ENCODE results near the gene PTGS1. TPM values are rescaled to one million over a fixed set of nuclear protein-coding genes. Genes with fewer than 3 reads are reported as not detected.

The PTGS1 gene
- total RNA-seq, 4 donors from 2014 or later = 14.2 to 27.9 (median 20.2) TPM

- 94 to 100% methylated on average over 4 to 9 of the region's 9 CpGs for WGBS, 2 donors (ENCODE audit: low coverage in 1 of 2)
- no peak overlapping the region for H3K27ac ChIP-seq
- DNase-seq = no peak
Observed at GRCh38 chr9:122392284-122392683, 21.5 kb downstream of the PTGS1 start.

DNA sequence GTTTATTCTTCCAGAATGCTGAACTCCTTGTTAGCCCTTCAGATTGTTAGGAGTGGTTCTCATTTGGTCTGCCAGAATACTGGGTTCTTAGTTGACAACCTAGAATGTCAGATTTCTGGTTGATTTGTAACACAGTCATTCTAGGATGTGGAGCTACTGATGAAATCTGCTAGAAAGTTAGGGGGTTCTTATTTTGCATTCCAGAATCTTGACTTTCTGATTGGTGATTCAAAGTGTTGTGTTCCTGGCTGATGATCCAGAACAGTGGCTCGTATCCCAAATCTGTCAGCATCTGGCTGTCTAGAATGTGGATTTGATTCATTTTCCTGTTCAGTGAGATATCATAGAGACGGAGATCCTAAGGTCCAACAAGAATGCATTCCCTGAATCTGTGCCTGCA lies 21.9 kb downstream of the PTGS1 start:
- TF ChIP-seq EP300 (IDR thresholded peaks at IDR 0.05; ENCODE audit: low read depth) = no peak
- Histone ChIP-seq H3K27me3 (no peaks in the 10 kb centered on the region), H3K4me1 (peaks cover 0 to 32% (median 7%) of the 10 kb centered on the region in 4 donors), H3K4me3 (no peak overlapping the region), H3K27ac (peak overlapping the region in 2 of 4 donors; percentile 73 to 85), H3K9me3 (no peaks in the 10 kb centered on the region), H3K36me3 (no peaks in the 10 kb centered on the region)
- WGBS, 2 donors (ENCODE audit: low coverage in 1 of 2) = 77% methylated on average over 2 of the region's 2 CpGs; no CpG with 5 or more reads in 1 of the 2 donors
- no peak for DNase-seq
- intact Hi-C loops (cut with DNase I; ENCODE audit: low total_unique reads) (no loop called here), in situ Hi-C loops (cut with MboI; ENCODE audit: low pct_ligation_motif_present in 1 of 4, low pct_unique_long_range_greater_than_20kb in 1 of 4, low sequenced_read_pairs in 3 of 4) (no loop called here)

More at GRCh38 chr9:122392284-122392683, 21.5 kb downstream of the PTGS1 start:
- no peaks in the 10 kb centered on the region for H3K27me3 ChIP-seq
- no peaks in the 10 kb centered on the region for H3K36me3 ChIP-seq
- intact Hi-C loops (cut with DNase I; ENCODE audit: low total_unique reads) = no loop called here
- TF ChIP-seq EP300 (IDR thresholded peaks at IDR 0.05; ENCODE audit: low read depth) (no peak), POLR2A (IDR thresholded peaks at IDR 0.05) (no peak), POLR2AphosphoS5 (IDR thresholded peaks at IDR 0.05) (no peak)
- TF ChIP-seq, protein P1, sequence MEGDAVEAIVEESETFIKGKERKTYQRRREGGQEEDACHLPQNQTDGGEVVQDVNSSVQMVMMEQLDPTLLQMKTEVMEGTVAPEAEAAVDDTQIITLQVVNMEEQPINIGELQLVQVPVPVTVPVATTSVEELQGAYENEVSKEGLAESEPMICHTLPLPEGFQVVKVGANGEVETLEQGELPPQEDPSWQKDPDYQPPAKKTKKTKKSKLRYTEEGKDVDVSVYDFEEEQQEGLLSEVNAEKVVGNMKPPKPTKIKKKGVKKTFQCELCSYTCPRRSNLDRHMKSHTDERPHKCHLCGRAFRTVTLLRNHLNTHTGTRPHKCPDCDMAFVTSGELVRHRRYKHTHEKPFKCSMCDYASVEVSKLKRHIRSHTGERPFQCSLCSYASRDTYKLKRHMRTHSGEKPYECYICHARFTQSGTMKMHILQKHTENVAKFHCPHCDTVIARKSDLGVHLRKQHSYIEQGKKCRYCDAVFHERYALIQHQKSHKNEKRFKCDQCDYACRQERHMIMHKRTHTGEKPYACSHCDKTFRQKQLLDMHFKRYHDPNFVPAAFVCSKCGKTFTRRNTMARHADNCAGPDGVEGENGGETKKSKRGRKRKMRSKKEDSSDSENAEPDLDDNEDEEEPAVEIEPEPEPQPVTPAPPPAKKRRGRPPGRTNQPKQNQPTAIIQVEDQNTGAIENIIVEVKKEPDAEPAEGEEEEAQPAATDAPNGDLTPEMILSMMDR (IDR thresholded peaks at IDR 0.05) = no peak
- H3K4me1 ChIP-seq = peaks cover 0 to 32% (median 7%) of the 10 kb centered on the region in 4 donors
- in situ Hi-C loops (cut with MboI; ENCODE audit: low pct_ligation_motif_present in 1 of 4, low pct_unique_long_range_greater_than_20kb in 1 of 4, low sequenced_read_pairs in 3 of 4) = no loop called here
- no peak overlapping the region for H3K4me3 ChIP-seq
- H3K9me3 ChIP-seq = no peaks in the 10 kb centered on the region

- in situ Hi-C loops (cut with MboI; ENCODE audit: low pct_ligation_motif_present in 1 of 4, low pct_unique_long_range_greater_than_20kb in 1 of 4, low sequenced_read_pairs in 3 of 4) = no loop called here
- H3K36me3 ChIP-seq = no peaks in the 10 kb centered on the region
- H3K27me3 ChIP-seq = no peaks in the 10 kb centered on the region
- WGBS, 2 donors (ENCODE audit: low coverage in 1 of 2) = 84 to 85% methylated on average over 5 to 8 of the region's 8 CpGs
- intact Hi-C loops (cut with DNase I; ENCODE audit: low total_unique reads) = no loop called here
- peaks cover 0 to 30% (median 4%) of the 10 kb centered on the region in 4 donors for H3K4me1 ChIP-seq
- peak overlapping the region; percentile 73 to 85 (median 78) for H3K27ac ChIP-seq
- no peak for DNase-seq
- no peaks in the 10 kb centered on the region for H3K9me3 ChIP-seq
- TF ChIP-seq EP300 (IDR thresholded peaks at IDR 0.05; ENCODE audit: low read depth) (no peak), POLR2AphosphoS5 (IDR thresholded peaks at IDR 0.05) (no peak)
- TF ChIP-seq, protein P1 (IDR thresholded peaks at IDR 0.05) = no peak
- no peak overlapping the region for H3K4me3 ChIP-seq
Observed at GRCh38 chr9:122393284-122393983, 22.6 kb downstream of the PTGS1 start.

DNA sequence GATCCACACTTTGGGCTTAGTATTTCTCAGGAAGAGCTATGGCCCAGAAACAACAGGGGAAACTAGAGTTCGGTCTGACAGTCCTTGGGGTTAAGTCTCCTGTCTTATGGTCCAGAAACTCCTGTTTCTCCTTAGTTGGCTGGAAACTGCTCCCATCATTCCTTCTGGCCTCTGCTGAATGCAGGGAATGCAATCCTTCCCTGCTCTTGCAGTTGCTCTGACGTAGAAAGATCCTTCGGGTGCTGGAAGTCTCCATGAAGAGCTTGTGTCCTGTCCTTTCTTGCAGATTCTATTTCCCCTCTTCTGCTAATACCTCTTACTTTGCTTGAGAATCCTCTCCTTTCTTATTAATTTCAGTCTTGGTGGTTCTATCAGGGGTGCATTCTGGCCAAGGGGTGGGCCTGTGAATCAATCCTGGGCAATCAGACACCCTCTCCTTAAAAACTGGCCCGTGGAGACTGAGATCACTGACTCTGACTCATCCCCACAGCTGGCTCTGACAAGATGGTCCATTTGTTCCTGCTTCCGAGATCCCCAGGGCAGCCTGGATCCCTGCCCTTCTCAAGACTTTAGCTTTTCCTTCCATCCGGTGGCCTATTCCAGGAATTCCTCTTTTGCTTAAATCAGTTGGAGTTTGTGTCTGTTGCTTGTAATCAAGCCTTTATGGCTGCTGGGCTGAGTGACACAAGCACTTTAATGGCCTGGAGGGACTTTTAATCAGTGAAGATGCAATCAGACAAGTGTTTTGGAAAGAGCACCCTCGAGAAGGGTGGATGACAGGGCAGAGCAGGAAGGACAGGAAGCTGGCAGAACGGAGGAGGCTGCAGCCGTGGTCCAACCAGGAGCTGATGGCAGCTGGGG lies 23.7 kb downstream of the PTGS1 start:
- intact Hi-C loops (cut with DNase I; ENCODE audit: low total_unique reads) = no loop called here
- H3K36me3 ChIP-seq = no peaks in the 10 kb centered on the region
- H3K27me3 ChIP-seq = no peaks in the 10 kb centered on the region
- peak overlapping the region; percentile 73 to 85 (median 78) for H3K27ac ChIP-seq
- no peaks in the 10 kb centered on the region for H3K9me3 ChIP-seq
- peaks cover 0 to 27% (median 4%) of the 10 kb centered on the region in 4 donors for H3K4me1 ChIP-seq
- DNase-seq = peak; percentile 38
- WGBS, 2 donors (ENCODE audit: low coverage in 1 of 2) = 35 to 54% methylated on average over 8 to 9 of the region's 9 CpGs
- TF ChIP-seq POLR2A (IDR thresholded peaks at IDR 0.05) = no peak
- TF ChIP-seq, protein P1 (IDR thresholded peaks at IDR 0.05) = no peak
- TF ChIP-seq POLR2AphosphoS5 (IDR thresholded peaks at IDR 0.05) = no peak
- no peak for TF ChIP-seq EP300 (IDR thresholded peaks at IDR 0.05; ENCODE audit: low read depth)
- in situ Hi-C loops (cut with MboI; ENCODE audit: low pct_ligation_motif_present in 1 of 4, low pct_unique_long_range_greater_than_20kb in 1 of 4, low sequenced_read_pairs in 3 of 4) = no loop called here
- no peak overlapping the region for H3K4me3 ChIP-seq
